ENCODE results near the gene SCFD2.

GRCh38 chr4:52912608-52913007, 453.3 kb downstream of the SCFD2 start:
- TF ChIP-seq EP300 (IDR thresholded peaks at IDR 0.05) = no peak
- no peak for TF ChIP-seq POLR2A (IDR thresholded peaks at IDR 0.05; ENCODE audit: low read length)
- no peak for TF ChIP-seq CTCF (IDR thresholded peaks at IDR 0.05)
- TF ChIP-seq KDM1A (IDR thresholded peaks at IDR 0.05; ENCODE audit: low read depth) = no peak
- no peak for TF ChIP-seq TFCP2L1 (CRISPR knock-in tag; IDR thresholded peaks at IDR 0.05)
- TF ChIP-seq RAD21 (conservative IDR thresholded peaks at IDR 0.05 in 1 of 2, IDR thresholded peaks at IDR 0.05 in 1 of 2) = no peak
